ENCODE measurements around the gene ASH1L.

Gene ASH1L

DNA sequence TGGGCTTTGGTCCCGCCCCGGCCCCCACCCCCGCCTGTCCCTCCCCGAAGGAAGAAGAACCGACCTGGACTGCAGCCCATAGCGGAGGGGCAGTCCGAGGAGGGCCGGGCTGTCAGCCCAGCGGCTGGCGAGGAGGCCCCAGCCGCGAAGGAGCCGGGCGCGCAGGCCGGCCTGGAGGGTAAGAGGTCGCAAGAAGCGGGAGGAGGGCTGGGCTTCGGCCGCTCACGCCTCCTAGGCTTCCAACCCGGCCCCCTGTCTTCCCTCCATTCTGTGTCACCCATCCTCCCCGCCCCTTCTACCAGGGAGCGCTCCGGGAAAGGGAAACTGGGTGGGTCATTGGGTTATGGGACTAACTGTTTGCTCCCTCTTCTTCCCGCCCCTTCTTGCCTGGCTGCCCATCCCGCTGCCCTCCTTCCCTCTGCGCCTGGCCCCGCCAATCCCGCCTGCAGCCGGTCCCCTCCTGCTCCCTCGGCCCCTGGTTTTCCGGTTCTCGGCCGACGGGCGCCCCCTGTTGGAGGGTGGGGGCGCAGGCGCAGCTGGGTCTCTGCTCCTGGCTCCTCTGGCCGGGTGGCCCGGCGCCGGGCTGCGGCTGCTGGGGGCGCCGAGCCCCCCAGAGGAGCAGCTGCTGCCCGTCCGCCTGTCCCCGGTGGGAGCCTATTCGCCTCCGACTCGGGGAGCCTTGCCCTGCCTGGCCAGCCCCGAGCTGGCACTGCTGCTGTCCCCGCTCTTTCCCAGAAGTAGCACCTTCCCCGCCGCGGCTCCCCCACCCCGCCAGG, 239.5 kb downstream of the ASH1L start:
- Histone ChIP-seq H3K36me3 (ENCODE audit: control insufficient read depth, insufficient read depth, low read length) (peaks cover 10% of the 10 kb centered on the region), H3K27me3 (ENCODE audit: control insufficient read depth, insufficient read depth, low read length) (peaks cover 12% of the 10 kb centered on the region), H3K9ac (ENCODE audit: low read depth, low read length) (no peak overlapping the region), H3K4me3 (ENCODE audit: low read depth, low read length) (peak overlapping the region; percentile 97), H3K4me1 (ENCODE audit: control insufficient read depth, insufficient read depth, low read length) (peaks cover 16% of the 10 kb centered on the region), H3K9me3 (ENCODE audit: control insufficient read depth, insufficient read depth, low read length) (no peaks in the 10 kb centered on the region)

GRCh38 chr1:155322571-155322952, 240.0 kb downstream of the ASH1L start:
- H3K9ac ChIP-seq (ENCODE audit: low read depth, low read length): no peak overlapping the region
- peaks cover 16% of the 10 kb centered on the region for H3K4me1 ChIP-seq (ENCODE audit: control insufficient read depth, insufficient read depth, low read length)
- H3K36me3 ChIP-seq (ENCODE audit: control insufficient read depth, insufficient read depth, low read length): peaks cover 6% of the 10 kb centered on the region

DNA sequence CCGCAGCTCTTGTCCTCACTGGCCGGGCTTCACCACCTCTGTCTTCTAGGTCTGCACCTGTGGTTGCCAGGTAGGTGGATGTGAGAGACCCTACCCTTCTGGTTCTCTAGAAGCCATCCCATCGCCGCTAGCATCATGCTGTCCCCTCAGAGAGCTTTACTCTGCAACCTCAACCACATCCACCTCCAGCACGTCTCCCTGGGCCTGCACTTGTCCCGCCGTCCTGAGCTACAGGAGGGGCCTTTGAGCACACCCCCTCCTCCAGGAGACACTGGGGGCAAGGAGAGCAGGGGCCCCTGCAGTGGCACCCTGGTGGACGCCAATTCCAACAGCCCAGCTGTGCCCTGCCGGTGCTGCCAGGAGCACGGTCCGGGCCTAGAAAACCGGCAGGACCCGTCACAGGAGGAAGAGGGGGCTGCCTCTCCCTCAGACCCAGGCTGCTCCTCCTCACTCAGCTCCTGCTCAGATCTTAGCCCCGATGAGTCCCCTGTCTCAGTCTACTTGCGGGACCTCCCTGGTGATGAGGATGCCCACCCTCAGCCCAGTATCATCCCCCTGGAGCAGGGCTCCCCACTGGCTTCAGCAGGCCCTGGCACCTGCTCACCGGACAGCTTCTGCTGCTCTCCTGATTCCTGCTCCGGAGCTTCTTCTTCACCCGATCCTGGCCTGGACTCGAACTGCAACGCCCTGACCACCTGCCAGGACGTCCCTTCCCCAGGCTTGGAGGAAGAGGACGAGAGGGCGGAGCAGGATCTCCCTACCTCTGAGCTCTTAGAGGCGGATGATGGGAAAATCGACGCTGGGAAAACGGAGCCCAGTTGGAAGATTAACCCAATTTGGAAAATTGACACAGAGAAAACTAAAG, 240.7 kb downstream of the ASH1L start:
- peaks cover 10% of the 10 kb centered on the region for H3K36me3 ChIP-seq (ENCODE audit: control insufficient read depth, insufficient read depth, low read length)
- H3K4me1 ChIP-seq (ENCODE audit: control insufficient read depth, insufficient read depth, low read length): peaks cover 16% of the 10 kb centered on the region
- H3K9me3 ChIP-seq (ENCODE audit: control insufficient read depth, insufficient read depth, low read length): no peaks in the 10 kb centered on the region
- H3K9ac ChIP-seq (ENCODE audit: low read depth, low read length): no peak overlapping the region
- peak overlapping the region; percentile 97 for H3K4me3 ChIP-seq (ENCODE audit: low read depth, low read length)
- H3K27me3 ChIP-seq (ENCODE audit: control insufficient read depth, insufficient read depth, low read length): peaks cover 12% of the 10 kb centered on the region

More at GRCh38 chr1:155322571-155322952, 240.0 kb downstream of the ASH1L start:
- Histone ChIP-seq H3K4me3 (ENCODE audit: low read depth, low read length) (peak overlapping the region; percentile 97), H3K27me3 (ENCODE audit: control insufficient read depth, insufficient read depth, low read length) (peaks cover 12% of the 10 kb centered on the region), H3K9me3 (ENCODE audit: control insufficient read depth, insufficient read depth, low read length) (no peaks in the 10 kb centered on the region)

- Histone ChIP-seq H3K4me1 (ENCODE audit: control insufficient read depth, insufficient read depth, low read length) (peaks cover 16% of the 10 kb centered on the region), H3K4me3 (ENCODE audit: low read depth, low read length) (peak within 1 kb of the TSS; percentile 97), H3K36me3 (ENCODE audit: control insufficient read depth, insufficient read depth, low read length) (peaks cover 4% of the 10 kb centered on the region), H3K27me3 (ENCODE audit: control insufficient read depth, insufficient read depth, low read length) (peaks cover 12% of the 10 kb centered on the region), H3K9me3 (ENCODE audit: control insufficient read depth, insufficient read depth, low read length) (no peaks in the 10 kb centered on the region), H3K9ac (ENCODE audit: low read depth, low read length) (peak within 1 kb of the TSS; percentile 8)
Observed at GRCh38 chr1:155320661-155321617, 241.7 kb downstream of the ASH1L start, which contains the start of gene RUSC1. RUSC1 (plus strand) TSS chr1:155320894; CDS start chr1:155321774, 880 bp downstream.

GRCh38 chr1:155320252-155320651, 242.4 kb downstream of the ASH1L start:
- peaks cover 4% of the 10 kb centered on the region for H3K36me3 ChIP-seq (ENCODE audit: control insufficient read depth, insufficient read depth, low read length)
- peaks cover 14% of the 10 kb centered on the region for H3K4me1 ChIP-seq (ENCODE audit: control insufficient read depth, insufficient read depth, low read length)
- peak overlapping the region; percentile 97 for H3K4me3 ChIP-seq (ENCODE audit: low read depth, low read length)
- H3K9ac ChIP-seq (ENCODE audit: low read depth, low read length): peak overlapping the region; percentile 8
- peaks cover 12% of the 10 kb centered on the region for H3K27me3 ChIP-seq (ENCODE audit: control insufficient read depth, insufficient read depth, low read length)
- H3K9me3 ChIP-seq (ENCODE audit: control insufficient read depth, insufficient read depth, low read length): no peaks in the 10 kb centered on the region

GRCh38 chr1:155319536-155319935, 243.1 kb downstream of the ASH1L start:
- Histone ChIP-seq H3K9ac (ENCODE audit: low read depth, low read length) (no peak overlapping the region), H3K9me3 (ENCODE audit: control insufficient read depth, insufficient read depth, low read length) (no peaks in the 10 kb centered on the region), H3K36me3 (ENCODE audit: control insufficient read depth, insufficient read depth, low read length) (peaks cover 9% of the 10 kb centered on the region), H3K27me3 (ENCODE audit: control insufficient read depth, insufficient read depth, low read length) (peaks cover 12% of the 10 kb centered on the region), H3K4me1 (ENCODE audit: control insufficient read depth, insufficient read depth, low read length) (peaks cover 14% of the 10 kb centered on the region), H3K4me3 (ENCODE audit: low read depth, low read length) (no peak overlapping the region)

GRCh38 chr1:155318082-155318481, 244.5 kb downstream of the ASH1L start:
- Histone ChIP-seq H3K4me1 (ENCODE audit: control insufficient read depth, insufficient read depth, low read length) (peaks cover 14% of the 10 kb centered on the region), H3K9me3 (ENCODE audit: control insufficient read depth, insufficient read depth, low read length) (no peaks in the 10 kb centered on the region), H3K27me3 (ENCODE audit: control insufficient read depth, insufficient read depth, low read length) (peaks cover 12% of the 10 kb centered on the region), H3K36me3 (ENCODE audit: control insufficient read depth, insufficient read depth, low read length) (peaks cover 9% of the 10 kb centered on the region), H3K4me3 (ENCODE audit: low read depth, low read length) (no peak overlapping the region), H3K9ac (ENCODE audit: low read depth, low read length) (no peak overlapping the region)

- H3K27me3 ChIP-seq (ENCODE audit: control insufficient read depth, insufficient read depth, low read length): peaks cover 7% of the 10 kb centered on the region
- H3K36me3 ChIP-seq (ENCODE audit: control insufficient read depth, insufficient read depth, low read length): peaks cover 9% of the 10 kb centered on the region
- H3K9ac ChIP-seq (ENCODE audit: low read depth, low read length): no peak overlapping the region
- H3K9me3 ChIP-seq (ENCODE audit: control insufficient read depth, insufficient read depth, low read length): no peaks in the 10 kb centered on the region
- H3K4me1 ChIP-seq (ENCODE audit: control insufficient read depth, insufficient read depth, low read length): peaks cover 9% of the 10 kb centered on the region
- no peak overlapping the region for H3K4me3 ChIP-seq (ENCODE audit: low read depth, low read length)
Observed at GRCh38 chr1:155316922-155317321, 245.7 kb downstream of the ASH1L start.

- Histone ChIP-seq H3K36me3 (ENCODE audit: control insufficient read depth, insufficient read depth, low read length) (peaks cover 16% of the 10 kb centered on the region), H3K4me1 (ENCODE audit: control insufficient read depth, insufficient read depth, low read length) (no peaks in the 10 kb centered on the region), H3K4me3 (ENCODE audit: low read depth, low read length) (no peak overlapping the region), H3K9ac (ENCODE audit: low read depth, low read length) (no peak overlapping the region), H3K9me3 (ENCODE audit: control insufficient read depth, insufficient read depth, low read length) (no peaks in the 10 kb centered on the region), H3K27me3 (ENCODE audit: control insufficient read depth, insufficient read depth, low read length) (no peaks in the 10 kb centered on the region)
Observed at GRCh38 chr1:155313261-155313660, 249.3 kb downstream of the ASH1L start.

GRCh38 chr1:155309423-155310021, 253.1 kb downstream of the ASH1L start:
- H3K27me3 ChIP-seq (ENCODE audit: control insufficient read depth, insufficient read depth, low read length): peaks cover 2% of the 10 kb centered on the region
- no peaks in the 10 kb centered on the region for H3K9me3 ChIP-seq (ENCODE audit: control insufficient read depth, insufficient read depth, low read length)
- peak overlapping the region; percentile 97 for H3K9ac ChIP-seq (ENCODE audit: low read depth, low read length)
- peaks cover 7% of the 10 kb centered on the region for H3K36me3 ChIP-seq (ENCODE audit: control insufficient read depth, insufficient read depth, low read length)
- H3K4me1 ChIP-seq (ENCODE audit: control insufficient read depth, insufficient read depth, low read length): no peaks in the 10 kb centered on the region
- peak overlapping the region; percentile 99 for H3K4me3 ChIP-seq (ENCODE audit: low read depth, low read length)

Measured in iPS-15b (cell line).